ENCODE data around the gene GDF2.

The GDF2 gene

DNA sequence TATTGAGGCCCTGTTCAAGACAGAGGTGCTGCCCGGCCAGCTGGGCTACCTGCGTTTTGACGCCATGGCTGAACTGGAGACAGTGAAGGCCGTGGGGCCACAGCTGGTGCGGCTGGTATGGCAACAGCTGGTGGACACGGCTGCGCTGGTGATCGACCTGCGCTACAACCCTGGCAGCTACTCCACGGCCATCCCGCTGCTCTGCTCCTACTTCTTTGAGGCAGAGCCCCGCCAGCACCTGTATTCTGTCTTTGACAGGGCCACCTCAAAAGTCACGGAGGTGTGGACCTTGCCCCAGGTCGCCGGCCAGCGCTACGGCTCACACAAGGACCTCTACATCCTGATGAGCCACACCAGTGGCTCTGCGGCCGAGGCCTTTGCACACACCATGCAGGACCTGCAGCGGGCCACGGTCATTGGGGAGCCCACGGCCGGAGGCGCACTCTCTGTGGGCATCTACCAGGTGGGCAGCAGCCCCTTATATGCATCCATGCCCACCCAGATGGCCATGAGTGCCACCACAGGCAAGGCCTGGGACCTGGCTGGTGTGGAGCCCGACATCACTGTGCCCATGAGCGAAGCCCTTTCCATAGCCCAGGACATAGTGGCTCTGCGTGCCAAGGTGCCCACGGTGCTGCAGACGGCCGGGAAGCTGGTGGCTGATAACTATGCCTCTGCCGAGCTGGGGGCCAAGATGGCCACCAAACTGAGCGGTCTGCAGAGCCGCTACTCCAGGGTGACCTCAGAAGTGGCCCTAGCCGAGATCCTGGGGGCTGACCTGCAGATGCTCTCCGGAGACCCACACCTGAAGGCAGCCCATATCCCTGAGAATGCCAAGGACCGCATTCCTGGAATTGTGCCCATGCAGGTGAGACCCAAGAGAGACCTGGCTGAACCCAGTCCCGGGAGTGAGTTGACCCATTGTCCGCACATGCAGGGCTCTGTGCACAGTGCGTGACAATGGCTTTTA, 28.7 kb downstream of the GDF2 start:
- Histone ChIP-seq H3K4me3 (replicated peaks; ENCODE audit: insufficient read depth, low read length) (no peak overlapping the region), H3K27ac (replicated peaks) (no peak overlapping the region), H3K27me3 (ENCODE audit: insufficient read depth, poor library complexity, severe bottlenecking) (no peaks in the 10 kb centered on the region)
- no peak for TF ChIP-seq SPI1 (IDR thresholded peaks at IDR 0.05; ENCODE audit: borderline replicate concordance, low read depth)
- TF ChIP-seq, protein P1, sequence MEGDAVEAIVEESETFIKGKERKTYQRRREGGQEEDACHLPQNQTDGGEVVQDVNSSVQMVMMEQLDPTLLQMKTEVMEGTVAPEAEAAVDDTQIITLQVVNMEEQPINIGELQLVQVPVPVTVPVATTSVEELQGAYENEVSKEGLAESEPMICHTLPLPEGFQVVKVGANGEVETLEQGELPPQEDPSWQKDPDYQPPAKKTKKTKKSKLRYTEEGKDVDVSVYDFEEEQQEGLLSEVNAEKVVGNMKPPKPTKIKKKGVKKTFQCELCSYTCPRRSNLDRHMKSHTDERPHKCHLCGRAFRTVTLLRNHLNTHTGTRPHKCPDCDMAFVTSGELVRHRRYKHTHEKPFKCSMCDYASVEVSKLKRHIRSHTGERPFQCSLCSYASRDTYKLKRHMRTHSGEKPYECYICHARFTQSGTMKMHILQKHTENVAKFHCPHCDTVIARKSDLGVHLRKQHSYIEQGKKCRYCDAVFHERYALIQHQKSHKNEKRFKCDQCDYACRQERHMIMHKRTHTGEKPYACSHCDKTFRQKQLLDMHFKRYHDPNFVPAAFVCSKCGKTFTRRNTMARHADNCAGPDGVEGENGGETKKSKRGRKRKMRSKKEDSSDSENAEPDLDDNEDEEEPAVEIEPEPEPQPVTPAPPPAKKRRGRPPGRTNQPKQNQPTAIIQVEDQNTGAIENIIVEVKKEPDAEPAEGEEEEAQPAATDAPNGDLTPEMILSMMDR (IDR thresholded peaks at IDR 0.05; ENCODE audit: insufficient read depth, low read length): no peak
- TF ChIP-seq REST (IDR thresholded peaks at IDR 0.05; ENCODE audit: insufficient replicate concordance, low read depth): no peak
- TF ChIP-seq POLR2AphosphoS5 (IDR thresholded peaks at IDR 0.05; ENCODE audit: low read depth): no peak
- TF ChIP-seq GABPA (IDR thresholded peaks at IDR 0.05; ENCODE audit: low read depth): no peak
- DNase-seq (ENCODE audit: low read depth in 1 of 2, low spot score in 1 of 2): no peak

GRCh38 chr10:47351899-47352815, 29.9 kb downstream of the GDF2 start:
- Histone ChIP-seq H3K4me3 (replicated peaks; ENCODE audit: insufficient read depth, low read length) (no peak overlapping the region), H3K27me3 (ENCODE audit: insufficient read depth, poor library complexity, severe bottlenecking) (no peaks in the 10 kb centered on the region), H3K27ac (replicated peaks) (no peak overlapping the region)
- TF ChIP-seq REST (IDR thresholded peaks at IDR 0.05; ENCODE audit: insufficient replicate concordance, low read depth): no peak
- no peak for DNase-seq (ENCODE audit: low read depth in 1 of 2, low spot score in 1 of 2)

- Histone ChIP-seq H3K4me3 (replicated peaks; ENCODE audit: insufficient read depth, low read length) (no peak overlapping the region), H3K27ac (replicated peaks) (no peak overlapping the region), H3K27me3 (ENCODE audit: insufficient read depth, poor library complexity, severe bottlenecking) (no peaks in the 10 kb centered on the region)
- TF ChIP-seq REST (IDR thresholded peaks at IDR 0.05; ENCODE audit: insufficient replicate concordance, low read depth) (no peak), POLR2AphosphoS5 (IDR thresholded peaks at IDR 0.05; ENCODE audit: low read depth) (no peak), SPI1 (IDR thresholded peaks at IDR 0.05; ENCODE audit: borderline replicate concordance, low read depth) (no peak)
- no peak for DNase-seq (ENCODE audit: low read depth in 1 of 2, low spot score in 1 of 2)
Measured at GRCh38 chr10:47353351-47353750, 31.1 kb downstream of the GDF2 start.
